CD4-positive, alpha-beta T cell treated with Interleukin-4 for 4 hours (primary cell): ENCODE data around the gene AHSG.

Experiments
- DNase-seq: peaks from one replicate; pipeline ENCODE4 v3.0.0-alpha.2; 2020

Gene AHSG

DNA sequence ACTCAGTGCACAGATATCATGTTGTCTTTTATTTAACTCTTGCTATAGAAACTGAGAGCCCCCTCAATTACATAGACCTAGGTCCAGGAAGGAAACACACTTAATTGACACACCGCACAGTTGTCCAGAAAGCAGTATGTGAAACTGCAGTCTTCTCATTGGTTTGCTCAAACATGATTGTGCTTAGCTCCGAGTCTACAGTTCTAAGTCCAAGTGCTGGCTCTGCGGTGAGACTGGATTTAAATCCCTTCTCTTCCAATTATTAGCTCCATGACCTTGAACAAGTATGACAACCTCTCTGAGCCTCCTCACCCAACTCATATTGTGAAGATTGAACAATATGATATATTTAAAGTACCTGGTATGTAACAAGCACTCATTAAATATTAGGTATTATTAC, 19.0 kb upstream of the AHSG start:
- no peak for DNase-seq

GRCh38 chr3:186594591-186595113, 18.2 kb upstream of the AHSG start:
- no peak for DNase-seq

DNA sequence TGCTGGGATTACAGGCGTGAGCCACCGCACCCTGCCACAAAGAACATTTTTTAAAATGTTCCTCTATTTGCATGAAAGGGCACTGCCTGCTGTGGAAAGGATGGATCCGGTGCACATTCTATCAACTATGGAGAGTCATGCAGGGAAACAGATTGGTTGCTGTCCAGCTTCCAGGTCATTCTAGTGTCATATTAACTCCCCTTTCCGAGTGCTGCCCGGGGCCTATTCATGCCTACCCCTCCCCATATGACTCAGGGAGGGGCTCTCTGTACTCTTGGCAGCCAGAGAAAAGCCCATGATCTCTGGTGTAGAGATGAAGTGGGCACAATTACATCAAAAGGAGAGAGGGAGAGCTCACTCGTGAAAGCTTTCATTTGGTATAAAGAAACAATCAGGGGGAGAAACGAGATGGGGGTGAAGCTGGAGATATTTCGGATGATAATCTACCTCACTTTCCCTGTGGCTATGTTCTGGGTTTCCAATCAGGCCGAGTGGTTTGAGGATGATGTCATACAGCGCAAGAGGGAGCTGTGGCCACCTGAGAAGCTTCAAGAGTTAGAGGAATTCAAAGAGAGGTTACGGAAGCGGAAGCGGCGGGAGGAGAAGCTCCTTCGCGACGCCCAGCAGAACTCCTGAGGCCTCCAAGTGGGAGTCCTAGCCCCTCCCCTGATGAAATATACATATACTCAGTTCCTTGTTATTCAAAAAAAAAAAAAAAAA, 16.1 kb upstream of the AHSG start:
- DNase-seq = no peak

- no peak for DNase-seq
Observed at GRCh38 chr3:186598108-186598784, 14.6 kb upstream of the AHSG start.

GRCh38 chr3:186598794-186599141, 14.1 kb upstream of the AHSG start:
- no peak for DNase-seq

DNA sequence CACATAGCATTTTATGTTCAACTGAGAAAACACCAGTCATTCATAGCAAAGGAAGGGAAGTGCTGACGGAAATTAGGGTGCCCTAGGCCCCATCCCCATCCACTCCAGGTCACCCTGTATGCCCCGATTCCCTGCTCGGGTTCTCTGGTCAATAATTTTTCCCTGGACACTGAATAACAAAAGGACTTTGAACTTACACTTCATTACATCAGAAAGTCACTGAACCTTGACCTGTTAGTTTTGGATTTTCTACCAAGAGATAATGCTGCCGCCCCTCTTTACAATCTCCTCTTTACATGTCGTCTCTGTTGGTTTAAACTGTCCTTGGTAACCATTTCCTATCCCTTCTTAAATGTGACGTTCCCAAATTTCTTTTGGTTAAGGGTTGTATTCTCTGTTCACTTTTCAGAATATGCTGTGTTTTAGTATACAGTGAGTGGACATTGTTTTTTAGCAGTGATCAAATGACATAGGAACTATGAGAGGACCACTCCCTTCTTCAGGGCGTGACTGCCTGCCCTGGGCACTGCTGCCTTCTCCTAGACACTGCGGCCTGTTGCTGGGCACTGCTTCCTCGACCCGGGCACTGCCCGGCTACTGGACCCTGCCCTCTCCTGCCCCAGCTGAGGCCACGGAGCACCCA, 13.6 kb upstream of the AHSG start:
- DNase-seq = no peak

DNA sequence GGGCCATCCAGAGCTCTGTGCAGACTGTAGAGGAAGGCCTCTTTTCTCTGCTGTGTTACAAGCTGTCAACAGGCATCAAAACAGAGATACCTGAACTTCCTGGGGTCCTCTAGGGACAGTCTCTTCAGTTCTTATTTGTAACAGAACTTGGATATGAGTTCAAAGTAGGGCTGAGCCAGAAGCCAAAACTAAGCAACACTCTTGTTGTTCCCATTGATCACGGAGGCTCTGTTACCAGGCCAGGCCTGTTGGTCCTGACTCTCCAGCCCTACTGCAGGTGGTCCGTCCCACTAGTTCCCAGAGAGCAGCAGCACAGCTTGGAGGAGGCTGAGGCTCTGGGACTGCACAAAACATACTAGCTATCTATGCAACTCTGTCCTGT, 13.1 kb upstream of the AHSG start:
- no peak for DNase-seq

DNA sequence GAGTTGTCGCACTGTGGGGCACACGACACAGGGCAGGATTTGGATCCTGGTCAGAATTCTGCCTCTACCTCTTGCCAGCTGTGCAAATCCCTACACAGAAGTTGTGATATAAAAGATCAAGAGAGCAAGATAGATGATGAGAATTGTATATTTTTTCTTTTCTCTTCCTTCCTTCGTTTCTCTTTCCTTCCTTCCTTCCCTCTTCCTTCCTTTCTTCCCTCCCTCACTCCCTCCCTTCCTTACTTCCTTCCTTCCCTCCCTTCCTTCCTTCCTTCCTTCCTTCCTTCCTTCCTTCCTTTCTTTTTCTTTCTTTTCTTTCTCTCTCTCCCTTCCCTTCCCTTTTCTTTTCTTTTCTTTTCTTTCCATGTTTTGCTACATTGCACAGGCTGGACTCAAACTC, 12.0 kb upstream of the AHSG start:
- DNase-seq = no peak

DNA sequence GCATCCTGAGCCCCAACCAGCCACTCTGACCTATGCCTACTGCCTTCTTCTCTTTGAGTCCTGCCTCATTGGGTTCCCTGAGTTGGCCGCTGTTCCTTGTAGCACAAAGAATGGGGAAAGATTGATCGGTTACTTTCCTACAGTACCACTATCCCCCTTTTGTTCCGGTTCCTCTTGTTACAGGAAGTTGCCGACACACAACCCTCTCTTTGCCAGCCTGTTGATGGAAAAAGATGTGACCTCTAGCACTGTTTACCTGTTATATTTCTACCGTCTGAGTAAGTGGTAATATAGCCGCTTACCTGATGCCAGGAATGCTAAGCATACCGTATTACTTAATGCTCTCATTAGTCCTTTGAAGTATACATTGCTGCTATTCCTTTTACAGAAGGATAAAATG, 9.7 kb upstream of the AHSG start:
- no peak for DNase-seq

DNA sequence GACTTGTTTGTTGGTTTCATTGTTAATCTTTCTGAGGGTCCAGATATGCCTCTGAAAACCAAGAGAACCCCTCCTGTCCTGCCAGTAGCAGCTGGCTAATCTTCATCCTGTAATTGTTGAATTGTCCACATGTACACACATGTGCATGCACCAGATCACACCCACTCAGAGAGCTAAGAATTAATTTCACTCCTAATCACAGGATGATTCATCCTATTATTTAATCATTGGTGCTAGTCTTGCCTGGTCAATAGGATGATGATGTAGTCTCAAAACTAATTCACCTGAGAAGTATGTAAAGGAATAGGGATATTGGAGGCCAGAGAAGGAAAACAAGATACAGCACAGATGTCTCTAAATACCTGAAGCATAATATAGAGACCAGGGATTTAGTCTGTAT, 7.8 kb upstream of the AHSG start:
- DNase-seq = no peak

DNA sequence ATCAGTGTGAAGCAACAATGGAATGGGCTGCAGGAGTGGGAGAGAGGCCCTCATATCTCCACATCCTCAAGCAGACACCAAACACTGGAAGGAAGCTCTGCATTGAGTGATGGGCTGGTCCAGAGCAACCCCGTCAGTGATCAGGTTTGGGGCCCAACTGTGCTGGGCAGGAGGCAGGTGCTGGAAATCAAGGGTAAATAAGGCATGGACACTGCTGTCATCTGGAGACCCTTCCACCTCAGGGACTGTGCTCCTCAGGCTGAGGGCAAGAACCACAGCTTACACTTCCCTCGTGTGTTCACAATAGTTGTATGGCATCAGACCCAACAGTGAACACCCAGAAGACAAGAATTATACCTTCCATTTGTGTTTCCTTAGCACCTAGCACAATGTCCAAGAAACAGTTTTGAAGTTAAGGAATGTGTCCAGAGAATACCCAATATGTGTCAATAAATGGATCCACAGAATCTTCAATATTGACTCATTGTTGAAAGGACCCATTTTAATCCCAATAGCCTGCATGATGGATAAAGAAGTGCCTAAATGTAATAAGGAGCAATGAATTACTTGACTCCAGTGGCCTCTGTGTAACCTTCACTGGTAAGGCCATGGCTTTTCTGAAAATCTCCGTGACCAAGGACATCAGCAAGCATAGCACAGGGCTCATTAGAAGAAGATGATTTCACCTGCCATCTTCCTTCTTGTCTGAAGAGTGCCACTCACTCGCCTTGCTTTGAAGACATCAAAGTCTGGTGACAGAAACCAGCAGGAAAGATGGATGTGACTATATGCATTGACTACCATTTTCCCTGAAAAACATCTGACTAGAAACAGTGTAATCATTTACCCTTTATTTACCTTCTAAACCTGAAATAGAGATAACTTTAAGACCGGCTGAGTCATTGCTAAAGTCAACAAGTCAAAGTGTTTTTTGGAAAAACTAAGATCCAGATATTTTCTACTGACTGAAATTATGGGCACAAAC, 7.0 kb upstream of the AHSG start:
- DNase-seq = no peak

- DNase-seq = no peak
Observed at GRCh38 chr3:186608624-186609215, 4.1 kb upstream of the AHSG start.

- DNase-seq = no peak
Observed at GRCh38 chr3:186609247-186609868, 3.5 kb upstream of the AHSG start.

DNA sequence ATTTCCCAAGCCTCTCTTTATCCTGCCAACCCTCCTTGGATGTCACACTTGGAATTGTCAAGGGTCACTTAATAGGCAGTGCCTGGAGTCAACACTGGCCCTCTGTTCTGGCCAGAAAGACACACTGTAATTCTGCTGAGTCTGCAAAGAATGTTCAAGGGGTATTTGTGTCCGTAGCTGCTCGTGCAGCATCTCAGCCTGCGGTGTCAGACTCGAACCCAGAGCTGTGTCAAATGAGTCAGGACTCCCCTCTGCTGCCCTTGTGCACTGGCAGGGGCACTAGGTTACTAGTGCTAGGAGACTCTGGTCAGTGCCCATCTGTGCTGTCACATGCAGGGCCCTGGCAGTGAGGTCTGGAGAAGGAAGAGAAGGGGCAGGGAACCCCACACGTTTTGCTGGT, 795 bp upstream of the AHSG start:
- DNase-seq = no peak

- no peak for DNase-seq
Observed at GRCh38 chr3:186613637-186614265, 891 bp downstream of the AHSG start.

- no peak for DNase-seq
Observed at GRCh38 chr3:186614266-186614596, 1.4 kb downstream of the AHSG start.

GRCh38 chr3:186614597-186615483, 2.0 kb downstream of the AHSG start:
- peak; percentile 73 for DNase-seq

DNA sequence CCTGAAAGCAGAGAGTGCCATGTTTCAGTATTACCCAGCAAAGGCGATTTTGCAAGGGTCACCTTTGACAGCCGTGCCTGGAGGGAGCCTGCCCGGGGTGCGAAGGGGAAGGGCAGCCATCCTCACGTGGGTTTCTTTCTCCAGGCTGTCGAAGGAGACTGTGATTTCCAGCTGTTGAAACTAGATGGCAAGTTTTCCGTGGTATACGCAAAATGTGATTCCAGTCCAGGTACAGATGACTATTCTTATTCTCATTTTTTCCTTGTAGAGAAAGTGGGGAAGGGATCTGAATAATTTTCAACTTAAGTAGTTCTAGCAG, 3.4 kb downstream of the AHSG start:
- DNase-seq = no peak

DNA sequence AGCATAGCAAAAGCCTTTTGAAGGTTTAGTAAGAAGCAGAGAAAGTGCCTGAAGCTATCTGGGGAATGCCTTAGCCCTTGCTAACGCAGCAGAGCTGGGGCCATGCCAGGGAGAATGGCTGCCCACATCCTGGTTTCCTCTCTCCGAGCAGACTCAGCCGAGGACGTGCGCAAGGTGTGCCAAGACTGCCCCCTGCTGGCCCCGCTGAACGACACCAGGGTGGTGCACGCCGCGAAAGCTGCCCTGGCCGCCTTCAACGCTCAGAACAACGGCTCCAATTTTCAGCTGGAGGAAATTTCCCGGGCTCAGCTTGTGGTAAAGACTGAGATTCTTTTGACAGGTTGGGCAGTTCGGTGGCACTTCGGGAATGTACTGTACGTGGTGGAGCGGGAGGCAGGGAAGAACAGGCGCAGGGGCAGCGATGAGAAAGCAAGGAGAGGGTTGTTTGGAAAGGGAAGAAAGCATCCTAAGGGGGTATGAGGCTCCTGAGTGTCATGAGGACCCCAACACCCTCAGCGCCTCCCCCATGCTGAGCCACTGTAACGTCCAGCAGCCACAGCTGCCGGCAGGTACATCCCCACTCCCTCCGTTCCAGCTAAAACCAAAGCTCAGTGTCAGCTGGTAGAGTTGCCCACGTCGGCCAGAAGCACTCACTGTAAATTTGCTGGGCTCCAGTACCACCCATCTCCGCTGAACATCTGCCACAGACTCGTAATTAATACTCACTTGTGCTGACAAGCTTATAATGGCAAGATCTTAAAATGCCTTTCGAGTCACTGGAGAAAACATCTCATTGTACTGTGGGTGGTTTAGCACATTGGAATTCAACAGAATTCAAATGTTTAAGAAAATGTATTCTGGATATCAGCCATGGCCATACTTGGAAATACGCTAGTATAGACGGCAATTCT, 4.4 kb downstream of the AHSG start:
- DNase-seq = peak; percentile 85
